GM23338 (cell line): ENCODE data around the gene FSD1. TPM values are rescaled to one million over a fixed set of nuclear protein-coding genes. Genes with fewer than 3 reads are reported as not detected.

Source experiments
- ATAC-seq: fragments of 200-7000 bp; cut with Tn5 transposase; 3 replicates; pipeline ENCODE4 v1.9.1; 2020
- DNase-seq: peaks from one replicate; pipeline ENCODE4 v3.0.0-alpha.2; 2015; ENCODE audit warnings: low spot score
- H2AFZ ChIP-seq: fragments of 200-600 bp; sonication (generic); 2 replicates; pipeline ENCODE4 v1.8.0; 2016; ENCODE audit warnings: antibody characterized with exemption, mild to moderate bottlenecking, moderate library complexity
- H3F3A ChIP-seq: fragments of 200-600 bp; sonication (generic); replicated peaks from 2 replicates; pipeline ENCODE4 v1.8.0; 2017; ENCODE audit warnings: antibody characterized with exemption, mixed run types, low read depth
- H3K27ac ChIP-seq: fragments of 200-600 bp; sonication (generic); 2 replicates; pipeline ENCODE4 v1.6.1; 2016; ENCODE audit warnings: low read depth
- H3K27me3 ChIP-seq: fragments of 200-600 bp; sonication (generic); 2 replicates; pipeline ENCODE4 v1.8.0; 2016; ENCODE audit warnings: mild to moderate bottlenecking, mixed run types, moderate library complexity; ENCODE audit not compliant: insufficient read depth
- H3K36me3 ChIP-seq: fragments of 200-600 bp; sonication (generic); 2 replicates; pipeline ENCODE4 v1.8.0; 2016; ENCODE audit warnings: mild to moderate bottlenecking; ENCODE audit not compliant: insufficient read depth
- H3K4me1 ChIP-seq: fragments of 200-600 bp; sonication (generic); 2 replicates; pipeline ENCODE4 v1.8.0; 2016; ENCODE audit warnings: mild to moderate bottlenecking, moderate library complexity; ENCODE audit not compliant: insufficient read depth
- H3K4me2 ChIP-seq: fragments of 200-600 bp; sonication (generic); 2 replicates; pipeline ENCODE4 v1.7.1; 2017; ENCODE audit warnings: mixed run types
- H3K4me3 ChIP-seq: fragments of 200-600 bp; sonication (generic); 2 replicates; pipeline ENCODE4 v1.6.1; 2016; ENCODE audit warnings: mixed run types
- H3K79me2 ChIP-seq: fragments of 200-600 bp; sonication (generic); replicated peaks from 2 replicates; pipeline ENCODE4 v1.8.0; 2017; ENCODE audit warnings: mild to moderate bottlenecking; ENCODE audit not compliant: insufficient read depth
- H3K9me2 ChIP-seq: fragments of 200-600 bp; sonication (generic); 2 replicates; pipeline ENCODE4 v1.8.0; 2017; ENCODE audit not compliant: insufficient read depth
- H4K20me1 ChIP-seq: fragments of 200-600 bp; sonication (generic); replicated peaks from 2 replicates; pipeline ENCODE4 v1.8.0; 2017; ENCODE audit warnings: mild to moderate bottlenecking; ENCODE audit not compliant: insufficient read depth
- H3K27ac Mint-ChIP-seq: 2 replicates; pipeline ENCODE4 v1.8.0; 2020; ENCODE audit warnings: inconsistent platforms, mild to moderate bottlenecking, moderate library complexity, mixed read lengths
- H3K27me3 Mint-ChIP-seq: 3 replicates; pipeline ENCODE4 v1.8.0; 2022; ENCODE audit warnings: low read depth, mild to moderate bottlenecking, moderate library complexity, mixed read lengths, inconsistent platforms; ENCODE audit not compliant: insufficient read depth, poor library complexity
- H3K36me3 Mint-ChIP-seq: 3 replicates; pipeline ENCODE4 v1.8.0; 2021; ENCODE audit warnings: low read depth, mild to moderate bottlenecking, inconsistent platforms, moderate library complexity, mixed read lengths
- H3K4me1 Mint-ChIP-seq: 3 replicates; pipeline ENCODE4 v1.8.0; 2020; ENCODE audit warnings: mild to moderate bottlenecking, inconsistent platforms, mixed read lengths
- H3K4me3 Mint-ChIP-seq: 3 replicates; pipeline ENCODE4 v1.8.0; 2021; ENCODE audit warnings: moderate library complexity, mild to moderate bottlenecking, inconsistent platforms, mixed read lengths
- H3K9me3 Mint-ChIP-seq: 3 replicates; pipeline ENCODE4 v1.8.0; 2020; ENCODE audit warnings: moderate library complexity, mild to moderate bottlenecking, inconsistent platforms, mixed read lengths
- CREB1 ChIP-seq: fragments of 250-450 bp; sonication (Bioruptor Pico); IDR thresholded peaks from 2 replicates; pipeline ENCODE4 v1.5.0; 2020; ENCODE audit warnings: low read depth, mild to moderate bottlenecking, moderate library complexity
- CTCF ChIP-seq, 2 experiments: fragments of 200-600 bp in 1 of 2; sonication (generic) in 1 of 2; conservative IDR thresholded peaks; 2 replicates each; pipeline versions ENCODE4 v1.5.1 to v1.6.1; 2016 to 2017; ENCODE audit warnings: antibody characterized with exemption in 2 of 2, low read depth in 2 of 2, mild to moderate bottlenecking in 2 of 2, moderate library complexity in 1 of 2
- EZH2 ChIP-seq: fragments of 200-600 bp; sonication (generic); IDR thresholded peaks from one replicate; pipeline ENCODE4 v1.8.0; 2017; ENCODE audit warnings: antibody characterized with exemption, mild to moderate bottlenecking, low read depth; ENCODE audit not compliant: unreplicated experiment
- EZH2phosphoT487 ChIP-seq: fragments of 200-600 bp; sonication (generic); IDR thresholded peaks from one replicate; pipeline ENCODE4 v1.8.1; 2018; ENCODE audit warnings: antibody characterized with exemption; ENCODE audit not compliant: unreplicated experiment
- JUNB ChIP-seq: IDR thresholded peaks from one replicate; pipeline ENCODE4 v1.6.1; 2016; ENCODE audit warnings: antibody characterized with exemption; ENCODE audit not compliant: unreplicated experiment
- NANOG ChIP-seq: IDR thresholded peaks from 2 replicates; pipeline ENCODE4 v1.6.1; 2016; ENCODE audit warnings: antibody characterized with exemption, borderline replicate concordance
- POLR2AphosphoS5 ChIP-seq: IDR thresholded peaks from 2 replicates; pipeline ENCODE4 v1.6.1; 2016; ENCODE audit warnings: antibody characterized with exemption, low read depth
- STAT1 ChIP-seq: IDR thresholded peaks from one replicate; pipeline ENCODE4 v1.6.1; 2016; ENCODE audit warnings: antibody characterized with exemption; ENCODE audit not compliant: unreplicated experiment
- ZNF114 ChIP-seq: fragments of 250-450 bp; sonication (Bioruptor Pico); IDR thresholded peaks from 2 replicates; pipeline ENCODE4 v1.5.0; 2020; ENCODE audit warnings: mild to moderate bottlenecking, moderate library complexity
- ZNF331 ChIP-seq: fragments of 250-450 bp; sonication (Bioruptor Pico); IDR thresholded peaks from 2 replicates; pipeline ENCODE4 v1.5.0; 2020; ENCODE audit warnings: low read depth, mild to moderate bottlenecking, moderate library complexity
- ZNF462 ChIP-seq: fragments of 250-450 bp; sonication (Bioruptor Pico); IDR thresholded peaks from 2 replicates; pipeline ENCODE4 v1.5.0; 2020; ENCODE audit warnings: mild to moderate bottlenecking, moderate library complexity
- polyA plus RNA-seq: library from polyadenylated mRNA; unstranded; fragments of >200 nt; fragmentation: Nextera tagmentation; extraction: Ambion mirVana; gene quantifications from 2 replicates; pipeline ENCODE4 v1.2.1, GENCODE V29; 2016
- total RNA-seq: library from RNA; depleted of rRNA; stranded (reverse); fragments of >200 nt; shearing (Covaris generic); gene quantifications from 2 replicates; pipeline ENCODE4 v1.2.3, GENCODE V29; 2014
- TF ChIP-seq, protein P1 (sequence below): IDR thresholded peaks from 2 replicates; pipeline ENCODE4 v1.6.1; 2016; ENCODE audit warnings: antibody characterized with exemption
- TF ChIP-seq, protein P2 (sequence below): IDR thresholded peaks from one replicate; pipeline ENCODE4 v1.6.1; 2018; ENCODE audit warnings: antibody characterized with exemption; ENCODE audit not compliant: unreplicated experiment

The FSD1 gene
- total and polyA plus RNA-seq, 2 experiments from 2014 or later, result 50.7 to 82.9 TPM

GRCh38 chr19:4260613-4261191, 43.7 kb upstream of the FSD1 start:
- H3K27me3 Mint-ChIP-seq, result no peaks in the 10 kb centered on the region
- peaks cover 8% of the 10 kb centered on the region for H3K9me3 Mint-ChIP-seq
- ATAC-seq (no peak), DNase-seq (no peak)
- Histone ChIP-seq H3K27me3 (no peaks in the 10 kb centered on the region), H2AFZ (no peak overlapping the region), H3K36me3 (peaks cover 5% of the 10 kb centered on the region; the same call in 1 of the 2 replicates), H3K4me3 (no peak overlapping the region), H3K27ac (no peak overlapping the region), H3F3A (no peaks in the 10 kb centered on the region), H3K79me2 (no peaks in the 10 kb centered on the region), H4K20me1 (no peaks in the 10 kb centered on the region), H3K4me1 (no peaks in the 10 kb centered on the region), H3K4me2 (no peak overlapping the region), H3K9me2 (no peaks in the 10 kb centered on the region)
- no peaks in the 10 kb centered on the region for H3K4me1 Mint-ChIP-seq
- peaks cover 46% of the 10 kb centered on the region for H3K36me3 Mint-ChIP-seq
- TF ChIP-seq, protein P1, sequence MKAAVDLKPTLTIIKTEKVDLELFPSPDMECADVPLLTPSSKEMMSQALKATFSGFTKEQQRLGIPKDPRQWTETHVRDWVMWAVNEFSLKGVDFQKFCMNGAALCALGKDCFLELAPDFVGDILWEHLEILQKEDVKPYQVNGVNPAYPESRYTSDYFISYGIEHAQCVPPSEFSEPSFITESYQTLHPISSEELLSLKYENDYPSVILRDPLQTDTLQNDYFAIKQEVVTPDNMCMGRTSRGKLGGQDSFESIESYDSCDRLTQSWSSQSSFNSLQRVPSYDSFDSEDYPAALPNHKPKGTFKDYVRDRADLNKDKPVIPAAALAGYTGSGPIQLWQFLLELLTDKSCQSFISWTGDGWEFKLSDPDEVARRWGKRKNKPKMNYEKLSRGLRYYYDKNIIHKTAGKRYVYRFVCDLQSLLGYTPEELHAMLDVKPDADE, result no peak
- TF ChIP-seq ZNF462 (no peak), ZNF114 (CRISPR knock-in tag) (no peak), EZH2 (no peak), JUNB (no peak), EZH2phosphoT487 (no peak), STAT1 (no peak), ZNF331 (CRISPR knock-in tag) (no peak), CTCF (conservative IDR thresholded peaks at IDR 0.05; ENCODE audit: low read depth in 2 of 2) (no peak), CREB1 (CRISPR knock-in tag) (no peak), POLR2AphosphoS5 (no peak), NANOG (no peak)
- TF ChIP-seq, protein P2, sequence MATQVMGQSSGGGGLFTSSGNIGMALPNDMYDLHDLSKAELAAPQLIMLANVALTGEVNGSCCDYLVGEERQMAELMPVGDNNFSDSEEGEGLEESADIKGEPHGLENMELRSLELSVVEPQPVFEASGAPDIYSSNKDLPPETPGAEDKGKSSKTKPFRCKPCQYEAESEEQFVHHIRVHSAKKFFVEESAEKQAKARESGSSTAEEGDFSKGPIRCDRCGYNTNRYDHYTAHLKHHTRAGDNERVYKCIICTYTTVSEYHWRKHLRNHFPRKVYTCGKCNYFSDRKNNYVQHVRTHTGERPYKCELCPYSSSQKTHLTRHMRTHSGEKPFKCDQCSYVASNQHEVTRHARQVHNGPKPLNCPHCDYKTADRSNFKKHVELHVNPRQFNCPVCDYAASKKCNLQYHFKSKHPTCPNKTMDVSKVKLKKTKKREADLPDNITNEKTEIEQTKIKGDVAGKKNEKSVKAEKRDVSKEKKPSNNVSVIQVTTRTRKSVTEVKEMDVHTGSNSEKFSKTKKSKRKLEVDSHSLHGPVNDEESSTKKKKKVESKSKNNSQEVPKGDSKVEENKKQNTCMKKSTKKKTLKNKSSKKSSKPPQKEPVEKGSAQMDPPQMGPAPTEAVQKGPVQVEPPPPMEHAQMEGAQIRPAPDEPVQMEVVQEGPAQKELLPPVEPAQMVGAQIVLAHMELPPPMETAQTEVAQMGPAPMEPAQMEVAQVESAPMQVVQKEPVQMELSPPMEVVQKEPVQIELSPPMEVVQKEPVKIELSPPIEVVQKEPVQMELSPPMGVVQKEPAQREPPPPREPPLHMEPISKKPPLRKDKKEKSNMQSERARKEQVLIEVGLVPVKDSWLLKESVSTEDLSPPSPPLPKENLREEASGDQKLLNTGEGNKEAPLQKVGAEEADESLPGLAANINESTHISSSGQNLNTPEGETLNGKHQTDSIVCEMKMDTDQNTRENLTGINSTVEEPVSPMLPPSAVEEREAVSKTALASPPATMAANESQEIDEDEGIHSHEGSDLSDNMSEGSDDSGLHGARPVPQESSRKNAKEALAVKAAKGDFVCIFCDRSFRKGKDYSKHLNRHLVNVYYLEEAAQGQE, result no peak
- H3K27ac Mint-ChIP-seq, result no peak overlapping the region
- no peak overlapping the region for H3K4me3 Mint-ChIP-seq
